Measurements from ENCODE around the gene DCAF5.

DCAF5 gene

GRCh38 chr14:69044296-69044695, 108.6 kb downstream of the DCAF5 start:
- H3K4me3 ChIP-seq, result no peak overlapping the region
- DNase-seq (ENCODE audit: low spot score), result no peak
- H3K27ac ChIP-seq, result peak overlapping the region; percentile 87 to 96
- TF ChIP-seq CTCF (IDR thresholded peaks at IDR 0.05), result no peak

- H3K27ac ChIP-seq, result peak overlapping the region; percentile 87 to 96
- no peak for TF ChIP-seq CTCF (IDR thresholded peaks at IDR 0.05)
- peak overlapping the region; percentile 23 for H3K4me3 ChIP-seq
- peak; percentile 81 for DNase-seq (ENCODE audit: low spot score)
These were observed 109.2 kb downstream of the DCAF5 start for GRCh38 chr14:69043596-69044260.

DNA sequence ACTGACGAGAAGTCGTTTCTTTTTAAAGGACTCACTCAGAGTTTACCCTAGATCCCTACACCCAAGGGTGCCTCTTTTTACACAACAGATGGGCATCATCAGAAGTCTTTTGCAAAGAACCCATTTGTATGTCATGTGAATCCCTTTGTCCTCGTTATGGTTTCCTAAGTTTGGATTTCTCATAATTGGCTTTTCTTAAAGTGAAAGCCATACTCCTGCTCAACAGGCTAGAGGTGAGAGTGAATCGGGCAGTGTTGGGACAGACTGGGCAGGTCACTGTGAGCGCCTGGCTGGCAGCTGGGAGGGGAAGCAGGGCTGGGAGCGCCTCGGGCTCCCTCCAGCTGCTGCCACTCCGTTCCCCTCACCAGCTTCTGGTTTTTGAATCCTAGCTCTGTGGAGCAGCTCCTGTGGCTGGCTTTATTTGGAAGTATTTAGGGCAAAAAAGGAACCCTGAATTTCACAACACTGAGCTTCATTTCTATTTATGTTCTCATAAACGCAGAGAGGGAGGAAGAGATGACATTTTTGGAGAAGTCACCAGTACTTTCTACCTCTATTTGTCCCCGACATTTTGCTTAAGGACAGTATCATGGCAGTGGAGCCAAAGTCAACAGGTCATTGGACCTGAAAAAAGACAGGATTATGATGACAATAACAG, 110.0 kb downstream of the DCAF5 start:
- no peak for TF ChIP-seq CTCF (IDR thresholded peaks at IDR 0.05)
- DNase-seq (ENCODE audit: low spot score), result peak; percentile 88
- Histone ChIP-seq H3K4me3 (peak overlapping the region; percentile 23), H3K27ac (peak overlapping the region; percentile 87 to 96)

DNA sequence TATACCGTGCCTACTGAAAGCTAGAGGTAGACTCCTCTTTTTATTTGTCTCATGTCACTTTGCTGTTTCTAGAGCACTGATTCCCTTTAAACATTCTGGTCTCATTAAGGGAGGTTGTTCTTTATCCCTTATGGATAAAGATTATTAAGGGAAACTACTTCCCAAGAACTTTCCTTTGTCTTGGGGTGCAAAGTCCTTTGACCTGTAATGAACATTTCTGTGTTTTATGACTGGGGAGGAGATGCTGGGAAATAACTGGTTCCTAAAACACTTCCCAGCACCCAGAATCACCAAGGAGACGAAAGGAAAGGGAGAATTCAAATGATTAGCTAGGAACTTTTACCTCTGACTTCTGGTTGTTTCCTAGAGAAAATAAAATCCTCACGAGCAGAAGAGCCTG, 110.6 kb downstream of the DCAF5 start:
- TF ChIP-seq CTCF (IDR thresholded peaks at IDR 0.05), result no peak
- H3K4me3 ChIP-seq, result peak overlapping the region; percentile 23
- no peak for DNase-seq (ENCODE audit: low spot score)
- peak overlapping the region; percentile 87 to 96 for H3K27ac ChIP-seq

- TF ChIP-seq CTCF (IDR thresholded peaks at IDR 0.05), result no peak
- no peak for DNase-seq (ENCODE audit: low spot score)
- Histone ChIP-seq H3K27ac (peak overlapping the region; percentile 87 to 96), H3K4me3 (no peak overlapping the region)
These were observed 111.1 kb downstream of the DCAF5 start for GRCh38 chr14:69041783-69042182.

DNA sequence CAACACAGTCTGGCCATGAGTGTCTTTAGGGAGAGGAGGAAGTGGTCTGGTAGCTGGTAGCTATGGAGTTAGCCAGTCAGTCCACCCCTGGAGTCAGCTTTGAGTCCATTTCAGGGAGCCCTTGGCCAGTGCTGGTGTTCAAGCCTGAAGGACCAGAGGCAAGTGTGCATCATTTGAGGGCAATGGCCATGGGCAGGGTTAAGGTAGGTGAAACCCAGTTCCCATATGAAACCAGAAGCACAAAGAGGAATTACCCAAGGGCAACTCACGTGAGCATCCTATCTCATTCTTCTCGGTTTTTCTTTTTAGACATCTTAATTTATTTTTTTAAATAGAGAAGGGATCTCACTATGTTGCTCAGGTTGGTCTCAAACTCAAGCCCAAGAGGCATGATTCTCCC, 112.6 kb downstream of the DCAF5 start:
- peak overlapping the region; percentile 85 to 87 for H3K27ac ChIP-seq
- no peak for DNase-seq (ENCODE audit: low spot score)

More for the DNA sequence above, 112.6 kb downstream of the DCAF5 start:
- no peak for TF ChIP-seq CTCF (IDR thresholded peaks at IDR 0.05)
- H3K4me3 ChIP-seq, result no peak overlapping the region

All from coronary artery (tissue), 2 donors.